ENCODE data around the gene GSDME.

- TF ChIP-seq POLR2A (IDR thresholded peaks at IDR 0.05): no peak
- no peak for TF ChIP-seq CTCF (IDR thresholded peaks at IDR 0.05)
- no peak for TF ChIP-seq POLR2AphosphoS5 (IDR thresholded peaks at IDR 0.05)
Measured at GRCh38 chr7:24754906-24755506, 2.3 kb downstream of the GSDME start.
